ENCODE results near the gene FOXP1. TPM values are rescaled to one million over a fixed set of nuclear protein-coding genes. Genes with fewer than 3 reads are reported as not detected.

FOXP1 gene
- total and polyA plus RNA-seq, 2 of the 8 experiments (the other 6 are each of a cell fraction or from before 2014, with no cell fraction given): 13.9 to 25.4 TPM

DNA sequence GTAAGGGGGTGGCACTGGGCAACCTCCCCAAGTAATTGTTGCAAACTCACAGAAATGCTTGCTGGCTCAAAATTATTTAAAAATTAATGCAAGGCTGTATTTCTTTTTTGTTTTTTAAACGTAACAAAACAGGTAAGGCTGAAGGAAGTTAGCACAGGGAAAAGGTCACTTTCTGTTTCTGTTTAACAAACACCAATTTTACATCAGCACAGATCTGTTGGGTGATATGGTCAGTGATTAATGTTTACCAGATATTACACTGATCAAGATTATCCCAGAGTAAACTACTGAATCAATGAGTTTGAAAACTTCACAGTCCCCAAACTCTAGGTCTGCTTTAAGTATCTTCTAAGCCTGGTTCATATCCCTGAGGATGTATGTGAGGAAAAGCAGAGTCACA is 558.0 kb downstream of the FOXP1 start:
- H3K36me3 ChIP-seq (ENCODE audit: control insufficient read depth in 2 of 4, insufficient read depth in 4 of 4, low read length in 3 of 4): peaks cover 0 to 3% (median 0%) of the 10 kb centered on the region in 4 experiments; a peak in 1 of 8 replicates
- no peak overlapping the region for H4K5ac ChIP-seq (ENCODE audit: insufficient read length, low read depth, low read length)
- no peak overlapping the region for H2BK15ac ChIP-seq (ENCODE audit: low read length)
- FAIRE-seq (no peak), DNase-seq (ENCODE audit: low read depth in 1 of 2, low spot score in 2 of 2) (no peak)
- H3K9me3 ChIP-seq (ENCODE audit: insufficient read depth in 2 of 2, low read depth in 1 of 2, low read length in 1 of 2): no peaks in the 10 kb centered on the region
- no peak overlapping the region for H3K27ac ChIP-seq (ENCODE audit: low read depth, low read length)
- no peak overlapping the region for H2BK20ac ChIP-seq (ENCODE audit: low read length)
- POLR2A ChIA-PET (ENCODE audit: partially characterized antibody): no interaction called here
- H3K79me2 ChIP-seq (ENCODE audit: control insufficient read depth in 1 of 2, insufficient read depth in 2 of 2, low read length in 2 of 2): no peaks in the 10 kb centered on the region; a peak in 2 of 4 replicates
- no peak overlapping the region for H3K14ac ChIP-seq (ENCODE audit: insufficient read length)
- H2BK120ac ChIP-seq (replicated peaks; ENCODE audit: low read depth, low read length): no peak overlapping the region
- H3K4me3 ChIP-seq (ENCODE audit: extremely low read depth in 1 of 4, insufficient read depth in 2 of 4, low read depth in 3 of 4, low read length in 4 of 4): no peak overlapping the region
- 82% methylated on average over 1 of the region's 1 CpG; no CpG with 5 or more reads in 1 of the 2 experiments for WGBS, 2 experiments (ENCODE audit: extremely low coverage in 1 of 2, insufficient coverage in 1 of 2, insufficient read length in 1 of 2, insufficient replicate concordance in 2 of 2, low coverage in 1 of 2, low lambda C conversion rate in 2 of 2, missing lambda C conversion rate in 1 of 2)
- no peaks in the 10 kb centered on the region for H3K79me1 ChIP-seq (ENCODE audit: low read depth, low read length)
- no peak overlapping the region for H2BK12ac ChIP-seq (ENCODE audit: low read depth, low read length)
- CTCF ChIA-PET (ENCODE audit: partially characterized antibody): no interaction called here
- no peak overlapping the region for H4K8ac ChIP-seq (ENCODE audit: extremely low read depth, insufficient read depth, low read length)
- no peak overlapping the region for H3K23ac ChIP-seq (ENCODE audit: insufficient read length)
- H3K23me2 ChIP-seq (ENCODE audit: low read depth, low read length): no peaks in the 10 kb centered on the region
- H2BK5ac ChIP-seq (ENCODE audit: low read depth, low read length): no peak overlapping the region
- no peak for TF ChIP-seq SUZ12 (IDR thresholded peaks at IDR 0.05; ENCODE audit: low read length)
- no peak for TF ChIP-seq POLR2A (IDR thresholded peaks at IDR 0.05; ENCODE audit: control extremely low read depth in 1 of 2, low read depth in 2 of 2, low read length in 2 of 2)
- no peak for TF ChIP-seq KDM5A (IDR thresholded peaks at IDR 0.05; ENCODE audit: low read length)
- TF ChIP-seq, protein P1, sequence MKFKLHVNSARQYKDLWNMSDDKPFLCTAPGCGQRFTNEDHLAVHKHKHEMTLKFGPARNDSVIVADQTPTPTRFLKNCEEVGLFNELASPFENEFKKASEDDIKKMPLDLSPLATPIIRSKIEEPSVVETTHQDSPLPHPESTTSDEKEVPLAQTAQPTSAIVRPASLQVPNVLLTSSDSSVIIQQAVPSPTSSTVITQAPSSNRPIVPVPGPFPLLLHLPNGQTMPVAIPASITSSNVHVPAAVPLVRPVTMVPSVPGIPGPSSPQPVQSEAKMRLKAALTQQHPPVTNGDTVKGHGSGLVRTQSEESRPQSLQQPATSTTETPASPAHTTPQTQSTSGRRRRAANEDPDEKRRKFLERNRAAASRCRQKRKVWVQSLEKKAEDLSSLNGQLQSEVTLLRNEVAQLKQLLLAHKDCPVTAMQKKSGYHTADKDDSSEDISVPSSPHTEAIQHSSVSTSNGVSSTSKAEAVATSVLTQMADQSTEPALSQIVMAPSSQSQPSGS (IDR thresholded peaks at IDR 0.05; ENCODE audit: low read length): no peak
- TF ChIP-seq TAF1 (IDR thresholded peaks at IDR 0.05; ENCODE audit: low read depth, low read length): no peak
- TF ChIP-seq CHD2 (IDR thresholded peaks at IDR 0.05; ENCODE audit: low read length): no peak
- TF ChIP-seq RFX5 (IDR thresholded peaks at IDR 0.05; ENCODE audit: borderline replicate concordance, low read depth, low read length): no peak
- no peak for TF ChIP-seq KDM1A (IDR thresholded peaks at IDR 0.05; ENCODE audit: borderline replicate concordance, low read length)
- TF ChIP-seq NRF1 (IDR thresholded peaks at IDR 0.05; ENCODE audit: low read depth, low read length): no peak
- TF ChIP-seq, protein P2, sequence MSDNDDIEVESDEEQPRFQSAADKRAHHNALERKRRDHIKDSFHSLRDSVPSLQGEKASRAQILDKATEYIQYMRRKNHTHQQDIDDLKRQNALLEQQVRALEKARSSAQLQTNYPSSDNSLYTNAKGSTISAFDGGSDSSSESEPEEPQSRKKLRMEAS (IDR thresholded peaks at IDR 0.05): no peak
- no peak for TF ChIP-seq ASH2L (IDR thresholded peaks at IDR 0.05; ENCODE audit: low read length)
- TF ChIP-seq CEBPB (IDR thresholded peaks at IDR 0.05; ENCODE audit: low read depth, low read length): no peak
- TF ChIP-seq SIRT6 (IDR thresholded peaks at IDR 0.05; ENCODE audit: low read length): no peak
- no peak overlapping the region for H3K4ac ChIP-seq (replicated peaks; ENCODE audit: insufficient read length, low read depth, low read length)
- H3K27me3 ChIP-seq (replicated peaks in 1 of 4; ENCODE audit: control insufficient read depth in 3 of 4, extremely low read depth in 1 of 4, insufficient read depth in 3 of 4, low read length in 3 of 4): no peaks in the 10 kb centered on the region
- no peak overlapping the region for H4K91ac ChIP-seq (replicated peaks; ENCODE audit: insufficient read length, low read length)
- peaks cover 3 to 12% (median 6%) of the 10 kb centered on the region in 4 experiments; a peak in 6 of 7 replicates for H3K4me1 ChIP-seq (replicated peaks in 1 of 4; ENCODE audit: control insufficient read depth in 3 of 4, insufficient read depth in 4 of 4, low read length in 3 of 4)
- no peaks in the 10 kb centered on the region for H4K20me1 ChIP-seq (replicated peaks in 1 of 2; ENCODE audit: control insufficient read depth in 1 of 2, insufficient read depth in 2 of 2, low read length in 2 of 2)
- no peak overlapping the region for H3K18ac ChIP-seq (ENCODE audit: extremely low read depth, low read length)
- no peak overlapping the region for H3K9ac ChIP-seq (replicated peaks in 1 of 4; ENCODE audit: extremely low read depth in 1 of 4, low read depth in 3 of 4, low read length in 3 of 4)
- no peak overlapping the region for H3K56ac ChIP-seq (replicated peaks; ENCODE audit: insufficient read length, low read depth, low read length)
- no peak overlapping the region for H2AFZ ChIP-seq (ENCODE audit: low read length)
- no peak overlapping the region for H2AK5ac ChIP-seq (ENCODE audit: low read depth, low read length)
- no peak overlapping the region for H3K4me2 ChIP-seq (ENCODE audit: insufficient read depth in 1 of 2, low read depth in 2 of 2, low read length in 2 of 2)

All from H1 (cell line).